ENCODE measurements around the gene PACC1. TPM values are rescaled to one million over a fixed set of nuclear protein-coding genes. Genes with fewer than 3 reads are reported as not detected.

Gene PACC1
- total RNA-seq, 3 donors from 2014 or later (not counting 1 experiment from before 2014, with no cell fraction given), result 5.0 to 14.2 (median 11.4) TPM

DNA sequence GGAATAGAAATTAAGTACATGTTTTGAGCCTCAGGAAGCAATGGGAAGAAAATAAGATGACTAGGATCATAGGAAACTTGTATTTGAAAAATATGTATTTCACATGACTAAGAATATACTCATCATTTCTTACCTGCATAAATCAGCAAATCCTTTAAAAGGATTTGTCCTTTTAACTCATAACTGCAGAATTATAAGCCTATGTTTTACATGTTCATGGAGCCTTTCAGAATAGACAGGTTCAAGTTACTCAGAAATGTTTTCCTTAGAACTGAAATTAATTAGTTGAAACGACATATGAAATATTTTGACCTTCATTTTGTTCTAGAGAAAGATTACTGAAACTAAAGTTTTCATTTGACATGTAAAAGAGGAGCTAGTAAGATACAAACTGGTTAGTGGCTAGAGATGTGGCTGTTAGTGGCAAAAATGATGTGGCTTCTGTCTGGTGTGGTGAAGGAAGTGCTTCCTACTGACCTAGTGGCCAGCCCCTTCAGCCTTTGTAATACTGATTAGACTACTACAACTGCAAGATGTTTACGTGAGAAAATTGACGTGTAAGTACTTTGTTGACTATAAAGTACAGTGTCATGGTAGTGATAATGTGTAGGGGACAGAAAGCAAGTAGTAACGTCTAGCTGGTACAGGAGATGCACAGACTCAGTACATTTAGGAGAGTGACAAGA lies 54.7 kb downstream of the PACC1 start:
- Histone ChIP-seq H3K9me3 (ENCODE audit: control insufficient read depth, insufficient read depth, low read length) (no peaks in the 10 kb centered on the region), H3K4me3 (ENCODE audit: low read length) (no peak overlapping the region), H3K4me1 (ENCODE audit: control insufficient read depth, insufficient read depth, low read length) (no peaks in the 10 kb centered on the region), H3K36me3 (ENCODE audit: control insufficient read depth, insufficient read depth, low read length) (peaks cover 74% of the 10 kb centered on the region), H3K27me3 (ENCODE audit: control insufficient read depth, insufficient read depth, low read length) (no peaks in the 10 kb centered on the region), H3K27ac (ENCODE audit: low read length) (no peak overlapping the region)
- no peak for DNase-seq
- H3K27me3 Mint-ChIP-seq (ENCODE audit: low read depth in 2 of 2), result no peaks in the 10 kb centered on the region
- H3K4me3 Mint-ChIP-seq, result no peak overlapping the region
- 55% methylated on average over 4 of the region's 4 CpGs for WGBS (ENCODE audit: insufficient coverage)
- no peaks in the 10 kb centered on the region for H3K9me3 Mint-ChIP-seq
- peak in 1 of 3 donors; percentile 32 for ATAC-seq
- intact Hi-C loops (cut with micrococcal nuclease), result no loop called here
- H3K36me3 Mint-ChIP-seq, result peaks cover 14% of the 10 kb centered on the region
- peak overlapping the region; percentile 70 to 77 for H3K27ac Mint-ChIP-seq
- TF ChIP-seq CTCF (IDR thresholded peaks at IDR 0.05), result no peak
- H3K4me1 Mint-ChIP-seq, result peaks cover 10 to 17% of the 10 kb centered on the region in 2 donors

DNA sequence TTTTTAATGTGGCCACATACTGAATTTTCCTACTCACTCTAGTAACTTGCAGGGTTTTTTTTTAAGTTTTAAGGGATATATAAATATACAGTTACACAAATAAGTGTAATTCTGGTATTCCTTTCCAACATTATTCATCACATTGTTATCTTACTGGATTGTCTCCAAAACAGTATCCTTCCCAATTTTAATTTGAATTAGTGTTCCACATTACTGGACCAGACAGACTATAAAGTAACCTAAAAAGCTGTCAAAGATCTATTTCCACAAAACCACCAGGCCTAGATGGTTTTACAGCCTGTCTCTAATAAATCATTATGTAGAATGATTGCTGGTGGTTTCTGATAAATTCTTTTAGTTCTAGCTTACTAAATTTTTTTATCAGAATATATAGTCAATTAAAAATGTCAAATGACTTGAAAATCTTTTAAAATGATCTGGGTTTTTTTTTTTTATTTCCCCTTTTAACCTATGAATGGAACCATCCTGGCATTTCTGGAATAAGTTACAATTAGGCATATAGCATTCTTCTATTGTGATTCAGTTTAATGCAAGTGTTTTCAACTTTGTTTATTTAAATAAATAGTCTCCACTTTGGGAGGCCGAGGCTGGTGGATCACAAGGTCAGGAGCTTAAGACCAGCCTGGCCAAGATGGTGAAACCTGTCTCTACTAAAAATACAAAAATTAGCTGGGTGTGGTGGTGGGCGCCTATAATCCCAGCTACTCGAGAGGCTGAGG lies 59.3 kb downstream of the PACC1 start:
- Mint-ChIP-seq H3K27ac (peak overlapping the region in 1 of 2 donors; percentile 5), H3K4me1 (peaks cover 14 to 17% of the 10 kb centered on the region in 2 donors), H3K36me3 (peaks cover 6% of the 10 kb centered on the region), H3K4me3 (no peak overlapping the region), H3K9me3 (no peaks in the 10 kb centered on the region), H3K27me3 (ENCODE audit: low read depth in 2 of 2) (no peaks in the 10 kb centered on the region)
- no peaks in the 10 kb centered on the region for H3K4me1 ChIP-seq (ENCODE audit: control insufficient read depth, insufficient read depth, low read length)
- H3K27ac ChIP-seq (ENCODE audit: low read length), result no peak overlapping the region
- no peaks in the 10 kb centered on the region for H3K27me3 ChIP-seq (ENCODE audit: control insufficient read depth, insufficient read depth, low read length)
- WGBS (ENCODE audit: insufficient coverage), result 95% methylated on average over 3 of the region's 3 CpGs
- TF ChIP-seq CTCF (IDR thresholded peaks at IDR 0.05), result no peak
- ATAC-seq (no peak), DNase-seq (no peak)
- no peaks in the 10 kb centered on the region for H3K9me3 ChIP-seq (ENCODE audit: control insufficient read depth, insufficient read depth, low read length)
- peaks cover 68% of the 10 kb centered on the region for H3K36me3 ChIP-seq (ENCODE audit: control insufficient read depth, insufficient read depth, low read length)
- no peak overlapping the region for H3K4me3 ChIP-seq (ENCODE audit: low read length)
- intact Hi-C loops (cut with micrococcal nuclease), result no loop called here

DNA sequence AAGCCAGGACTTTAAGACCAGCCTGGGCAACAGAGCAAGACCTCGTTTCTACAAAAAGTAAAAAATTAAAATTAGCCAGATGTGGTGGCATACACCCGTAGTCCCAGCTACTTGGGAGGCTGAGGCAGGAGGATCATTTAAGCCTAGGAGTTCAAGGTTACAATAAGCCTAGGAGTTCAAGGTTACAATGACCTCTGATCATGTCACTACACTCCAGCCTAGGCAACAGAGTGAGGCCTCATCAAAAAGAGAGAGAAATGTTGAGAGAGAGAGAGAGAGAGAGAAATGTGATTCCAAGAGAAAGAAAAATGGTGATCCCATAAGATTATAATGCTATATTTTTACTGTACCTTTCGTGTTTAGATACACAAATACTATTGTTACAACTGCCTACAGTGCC lies 60.2 kb downstream of the PACC1 start:
- Histone ChIP-seq H3K4me3 (ENCODE audit: low read length) (no peak overlapping the region), H3K27me3 (ENCODE audit: control insufficient read depth, insufficient read depth, low read length) (no peaks in the 10 kb centered on the region), H3K27ac (ENCODE audit: low read length) (no peak overlapping the region), H3K36me3 (ENCODE audit: control insufficient read depth, insufficient read depth, low read length) (peaks cover 62% of the 10 kb centered on the region), H3K4me1 (ENCODE audit: control insufficient read depth, insufficient read depth, low read length) (no peaks in the 10 kb centered on the region), H3K9me3 (ENCODE audit: control insufficient read depth, insufficient read depth, low read length) (no peaks in the 10 kb centered on the region)
- no peaks in the 10 kb centered on the region for H3K36me3 Mint-ChIP-seq
- H3K9me3 Mint-ChIP-seq, result no peaks in the 10 kb centered on the region
- peak overlapping the region in 1 of 2 donors; percentile 5 for H3K27ac Mint-ChIP-seq
- intact Hi-C loops (cut with micrococcal nuclease), result no loop called here
- 88% methylated on average over 2 of the region's 3 CpGs for WGBS (ENCODE audit: insufficient coverage)
- DNase-seq (no peak), ATAC-seq (no peak)
- TF ChIP-seq CTCF (IDR thresholded peaks at IDR 0.05), result no peak
- H3K4me3 Mint-ChIP-seq, result no peak overlapping the region
- H3K4me1 Mint-ChIP-seq, result peaks cover 4 to 8% of the 10 kb centered on the region in 2 donors
- no peaks in the 10 kb centered on the region for H3K27me3 Mint-ChIP-seq (ENCODE audit: low read depth in 2 of 2)
